GM12878 (cell line): ENCODE measurements around the gene ZNF212.

ENCODE experiments used
- EGR1 ChIP-seq, 2 experiments: IDR thresholded peaks; 1 replicate in 1 of 2; 2 replicates in 1 of 2; pipeline ENCODE4 v1.6.1; 2011 to 2012; ENCODE audit warnings: low read depth in 2 of 2, low read length in 2 of 2, borderline replicate concordance in 1 of 2, mild to moderate bottlenecking in 1 of 2, moderate library complexity in 1 of 2
- ETV6 ChIP-seq, 2 experiments: fragments of 450-650 bp in 1 of 2; IDR thresholded peaks in 1 of 2; conservative IDR thresholded peaks in 1 of 2; 2 replicates each; pipeline ENCODE4 v1.6.1; 2014; ENCODE audit warnings: antibody characterized with exemption in 1 of 2, borderline replicate concordance in 1 of 2, low read depth in 1 of 2, mild to moderate bottlenecking in 1 of 2, moderate library complexity in 1 of 2
- JUND ChIP-seq: IDR thresholded peaks from 2 replicates; pipeline ENCODE4 v1.6.1; 2012; ENCODE audit warnings: low read depth, mild to moderate bottlenecking, low read length, improper control_type of control experiment, moderate library complexity
- NFIC ChIP-seq: IDR thresholded peaks from 2 replicates; pipeline ENCODE4 v1.6.1; 2012; ENCODE audit warnings: low read depth, mild to moderate bottlenecking, inconsistent platforms, low read length, moderate library complexity
- NR2C2 ChIP-seq: IDR thresholded peaks from 2 replicates; pipeline ENCODE4 v1.6.1; 2011; ENCODE audit warnings: borderline replicate concordance, low read depth; ENCODE audit not compliant: control insufficient read depth, insufficient read length
- POLR2A ChIP-seq: IDR thresholded peaks from 2 replicates; pipeline ENCODE4 v1.6.1; 2011; ENCODE audit warnings: low read depth, mild to moderate bottlenecking, low read length
- RCOR1 ChIP-seq: conservative IDR thresholded peaks from 2 replicates; pipeline ENCODE4 v1.6.1; 2012; ENCODE audit warnings: low read depth, low read length, improper control_type of control experiment
- REST ChIP-seq: IDR thresholded peaks from 2 replicates; pipeline ENCODE4 v1.6.1; 2012; ENCODE audit warnings: mild to moderate bottlenecking, low read depth, low read length
- STAT1 ChIP-seq: fragments of 450-650 bp; conservative IDR thresholded peaks from 2 replicates; pipeline ENCODE4 v1.6.1; 2014; ENCODE audit warnings: antibody characterized with exemption, mild to moderate bottlenecking
- TAF1 ChIP-seq: IDR thresholded peaks from 2 replicates; pipeline ENCODE4 v1.6.1; 2011; ENCODE audit warnings: mild to moderate bottlenecking, low read depth, low read length, borderline replicate concordance
- TF ChIP-seq, protein P1 (sequence below), 3 experiments: IDR thresholded peaks in 2 of 3; conservative IDR thresholded peaks in 1 of 3; 2 replicates each; pipeline ENCODE4 v1.5.1; 2011; ENCODE audit warnings: low read depth in 3 of 3, low read length in 3 of 3, mild to moderate bottlenecking in 3 of 3, control low read depth in 2 of 3, moderate library complexity in 2 of 3, inconsistent platforms in 1 of 3, mixed read lengths in 1 of 3; ENCODE audit not compliant: control insufficient read depth in 2 of 3, insufficient read depth in 1 of 3; ENCODE audit errors: extremely low read depth in 1 of 3
- TF ChIP-seq, protein P2 (sequence below): IDR thresholded peaks from 2 replicates; pipeline ENCODE4 v1.6.1; 2011; ENCODE audit warnings: low read depth, low read length, improper control_type of control experiment, borderline replicate concordance

DNA sequence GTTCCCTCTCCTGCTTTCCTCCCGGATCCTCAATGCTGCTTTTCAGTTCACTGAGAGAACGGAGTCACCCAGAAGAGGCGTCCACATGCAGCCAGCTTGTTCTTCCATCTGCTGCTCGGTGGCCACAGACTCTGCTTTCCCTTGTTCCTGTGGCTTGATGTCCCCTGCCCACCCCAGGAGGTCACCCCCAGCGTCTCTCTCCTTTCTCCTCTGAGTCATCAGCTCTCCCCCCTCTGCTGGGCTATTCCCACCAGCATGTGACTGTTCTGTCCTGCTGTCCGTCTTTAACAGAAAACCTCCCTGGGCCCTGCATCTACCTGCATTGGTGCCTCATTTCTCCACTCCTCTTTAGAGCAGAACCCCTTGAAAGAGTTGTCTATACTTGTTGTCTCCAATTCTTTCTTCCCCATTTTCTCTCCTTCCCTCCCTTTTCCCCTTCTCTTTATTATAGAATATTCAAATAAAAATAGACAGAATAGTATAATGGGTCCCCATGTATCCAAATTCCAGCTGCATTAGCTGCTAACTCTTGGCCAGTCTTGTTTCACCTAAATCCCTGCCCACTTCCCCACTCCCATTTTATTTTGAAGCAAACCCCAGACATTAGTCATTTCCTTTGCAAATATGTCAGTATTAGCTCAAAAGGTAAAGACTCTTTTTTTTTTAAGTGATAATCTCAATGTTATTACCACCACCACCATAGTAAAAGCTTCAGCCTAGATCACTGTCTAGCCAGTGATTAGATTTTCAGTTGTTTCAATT, 40.0 kb upstream of the ZNF212 start:
- TF ChIP-seq TAF1 (no peak), REST (no peak), EGR1 (IDR thresholded peaks at IDR 0.05; ENCODE audit: borderline replicate concordance in 1 of 2, low read depth in 2 of 2, low read length in 2 of 2) (no peak), NR2C2 (no peak), NFIC (no peak), POLR2A (no peak), ETV6 (conservative IDR thresholded peaks at IDR 0.05 in 1 of 2, IDR thresholded peaks at IDR 0.05 in 1 of 2; ENCODE audit: borderline replicate concordance in 1 of 2, low read depth in 1 of 2) (no peak), JUND (no peak), RCOR1 (no peak), STAT1 (no peak)
- TF ChIP-seq, protein P1, sequence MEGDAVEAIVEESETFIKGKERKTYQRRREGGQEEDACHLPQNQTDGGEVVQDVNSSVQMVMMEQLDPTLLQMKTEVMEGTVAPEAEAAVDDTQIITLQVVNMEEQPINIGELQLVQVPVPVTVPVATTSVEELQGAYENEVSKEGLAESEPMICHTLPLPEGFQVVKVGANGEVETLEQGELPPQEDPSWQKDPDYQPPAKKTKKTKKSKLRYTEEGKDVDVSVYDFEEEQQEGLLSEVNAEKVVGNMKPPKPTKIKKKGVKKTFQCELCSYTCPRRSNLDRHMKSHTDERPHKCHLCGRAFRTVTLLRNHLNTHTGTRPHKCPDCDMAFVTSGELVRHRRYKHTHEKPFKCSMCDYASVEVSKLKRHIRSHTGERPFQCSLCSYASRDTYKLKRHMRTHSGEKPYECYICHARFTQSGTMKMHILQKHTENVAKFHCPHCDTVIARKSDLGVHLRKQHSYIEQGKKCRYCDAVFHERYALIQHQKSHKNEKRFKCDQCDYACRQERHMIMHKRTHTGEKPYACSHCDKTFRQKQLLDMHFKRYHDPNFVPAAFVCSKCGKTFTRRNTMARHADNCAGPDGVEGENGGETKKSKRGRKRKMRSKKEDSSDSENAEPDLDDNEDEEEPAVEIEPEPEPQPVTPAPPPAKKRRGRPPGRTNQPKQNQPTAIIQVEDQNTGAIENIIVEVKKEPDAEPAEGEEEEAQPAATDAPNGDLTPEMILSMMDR (IDR thresholded peaks at IDR 0.05 in 2 of 3, conservative IDR thresholded peaks at IDR 0.05 in 1 of 3; ENCODE audit: control insufficient read depth in 2 of 3, extremely low read depth in 1 of 3, insufficient read depth in 1 of 3, low read depth in 3 of 3, low read length in 3 of 3), result no peak
- TF ChIP-seq, protein P2, sequence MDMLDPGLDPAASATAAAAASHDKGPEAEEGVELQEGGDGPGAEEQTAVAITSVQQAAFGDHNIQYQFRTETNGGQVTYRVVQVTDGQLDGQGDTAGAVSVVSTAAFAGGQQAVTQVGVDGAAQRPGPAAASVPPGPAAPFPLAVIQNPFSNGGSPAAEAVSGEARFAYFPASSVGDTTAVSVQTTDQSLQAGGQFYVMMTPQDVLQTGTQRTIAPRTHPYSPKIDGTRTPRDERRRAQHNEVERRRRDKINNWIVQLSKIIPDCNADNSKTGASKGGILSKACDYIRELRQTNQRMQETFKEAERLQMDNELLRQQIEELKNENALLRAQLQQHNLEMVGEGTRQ, result no peak
